ENCODE results near the gene TTBK1. TPM values are rescaled to one million over a fixed set of nuclear protein-coding genes. Genes with fewer than 3 reads are reported as not detected.

Gene TTBK1
- total and polyA plus RNA-seq, 2 of the 4 experiments (the other 2 are of a cell fraction), result 0.02 TPM; not detected in 1

GRCh38 chr6:43265564-43265963 lies 22.3 kb downstream of the TTBK1 start:
- no peaks in the 10 kb centered on the region for H3K79me1 ChIP-seq (ENCODE audit: low read depth in 1 of 2, low read length in 2 of 2)
- POLR2A ChIA-PET (ENCODE audit: unreplicated experiment), result no interaction called here
- H4K91ac ChIP-seq (ENCODE audit: insufficient read depth, low read depth, low read length), result no peak overlapping the region
- no peak overlapping the region for H3K14ac ChIP-seq (replicated peaks; ENCODE audit: low read depth, low read length)
- no peaks in the 10 kb centered on the region for H3K9me3 ChIP-seq (ENCODE audit: control insufficient read depth, insufficient read depth, low read length)
- no peak overlapping the region for H4K8ac ChIP-seq (ENCODE audit: low read depth in 2 of 2, low read length in 2 of 2)
- no peak overlapping the region for H3K4me3 ChIP-seq (ENCODE audit: insufficient read depth, low read depth, low read length)
- BruUV-seq (replicated peaks), result no TSS peak
- no peak overlapping the region for H3K9ac ChIP-seq (ENCODE audit: low read depth, low read length)
- CTCF ChIA-PET, result no interaction called here
- H3K23ac ChIP-seq (ENCODE audit: low read depth, low read length), result no peak overlapping the region
- H2BK15ac ChIP-seq (ENCODE audit: low read depth, low read length), result no peak overlapping the region
- no peak overlapping the region for H3K4me2 ChIP-seq (ENCODE audit: low read depth, low read length)
- intact Hi-C loops (cut with micrococcal nuclease), result no loop called here
- H4K20me1 ChIP-seq (ENCODE audit: insufficient read depth, low read length), result no peaks in the 10 kb centered on the region
- dilution Hi-C loops (cut with HindIII; ENCODE audit: low sequenced_read_pairs, unreplicated experiment), result no loop called here
- peaks cover 8% of the 10 kb centered on the region for H3K9me1 ChIP-seq (ENCODE audit: insufficient read depth, low read length)
- no peak overlapping the region for H2BK5ac ChIP-seq (ENCODE audit: low read depth, low read length, poor library complexity, severe bottlenecking)
- in situ Hi-C loops (cut with MboI; ENCODE audit: low sequenced_read_pairs), result no loop called here
- H4K5ac ChIP-seq (ENCODE audit: low read depth, low read length), result no peak overlapping the region
- H3K56ac ChIP-seq (ENCODE audit: extremely low read depth, insufficient read depth, low read length), result no peak overlapping the region
- no peak overlapping the region for H2BK20ac ChIP-seq (ENCODE audit: low read depth, low read length)
- no peak for ATAC-seq (ENCODE audit: low read depth)
- no peak overlapping the region for H2AFZ ChIP-seq (replicated peaks; ENCODE audit: low read length, poor library complexity)
- peaks cover 38% of the 10 kb centered on the region for H3K27me3 ChIP-seq (ENCODE audit: control insufficient read depth, insufficient read depth, low read length)
- H2BK120ac ChIP-seq (ENCODE audit: low read depth, low read length), result no peak overlapping the region
- no peak overlapping the region for H3K18ac ChIP-seq (ENCODE audit: low read depth, low read length)
- no peak for DNase-seq
- no peak overlapping the region for H2AK9ac ChIP-seq (replicated peaks; ENCODE audit: low read depth, low read length, poor library complexity)
- H3K4me1 ChIP-seq (ENCODE audit: control insufficient read depth, insufficient read depth, low read length), result peaks cover 2% of the 10 kb centered on the region; the same call in 1 of the 2 replicates
- no peak overlapping the region for H3K27ac ChIP-seq (ENCODE audit: insufficient read depth, low read length)
- H2AK5ac ChIP-seq (ENCODE audit: low read depth, low read length), result no peak overlapping the region
- H3K4ac ChIP-seq (ENCODE audit: low read depth, low read length), result no peak overlapping the region
- no CpG with 5 or more reads among the region's 6 CpGs for WGBS, 2 experiments (ENCODE audit: extremely low coverage in 2 of 2, insufficient read length in 1 of 2)
- no peaks in the 10 kb centered on the region for H3K36me3 ChIP-seq (ENCODE audit: control insufficient read depth, insufficient read depth, low read length)
- TF ChIP-seq FOS (IDR thresholded peaks at IDR 0.05; ENCODE audit: low read depth, low read length) (no peak), MAFK (IDR thresholded peaks at IDR 0.05; ENCODE audit: low read depth, low read length) (no peak), RFX5 (IDR thresholded peaks at IDR 0.05; ENCODE audit: low read depth, low read length) (no peak), SMC3 (IDR thresholded peaks at IDR 0.05; ENCODE audit: low read depth, low read length) (no peak), MXI1 (IDR thresholded peaks at IDR 0.05; ENCODE audit: borderline replicate concordance, low read depth, low read length) (no peak), POLR2A (IDR thresholded peaks at IDR 0.05; ENCODE audit: low read depth, low read length) (no peak), CEBPB (IDR thresholded peaks at IDR 0.05; ENCODE audit: low read depth, low read length) (no peak), CTCF (conservative IDR thresholded peaks at IDR 0.05; ENCODE audit: low read depth, low read length) (no peak), USF2 (IDR thresholded peaks at IDR 0.05; ENCODE audit: low read depth, low read length) (no peak), NFE2L2 (IDR thresholded peaks at IDR 0.05; ENCODE audit: low read depth, low read length) (no peak), BHLHE40 (IDR thresholded peaks at IDR 0.05; ENCODE audit: low read depth, low read length) (no peak), CHD1 (IDR thresholded peaks at IDR 0.05; ENCODE audit: low read depth, low read length) (no peak), MAZ (IDR thresholded peaks at IDR 0.05; ENCODE audit: borderline replicate concordance, low read depth, low read length) (no peak), ELK1 (IDR thresholded peaks at IDR 0.05; ENCODE audit: borderline replicate concordance, low read depth, low read length) (no peak), RAD21 (IDR thresholded peaks at IDR 0.05; ENCODE audit: low read length) (no peak), RCOR1 (IDR thresholded peaks at IDR 0.05; ENCODE audit: insufficient replicate concordance, low read length) (no peak)
